Endothelial cell of umbilical vein (primary cell): ENCODE data around the gene PLXNA1. TPM values are rescaled to one million over a fixed set of nuclear protein-coding genes. Genes with fewer than 3 reads are reported as not detected.

Experiments used
- BruUV-seq: library from RNA; stranded (reverse); fragments of 400-500 nt; replicated peaks from 2 replicates; lab custom pipeline; 2021; lab: Mats Ljungman, UMichigan
- CTCF ChIA-PET: fragments of 300-600, 350-600 bp; sonication (Branson Sonifier 250); formaldehyde crosslinking; loops from one replicate; lab custom pipeline; 2021; ENCODE audit warnings: antibody characterized with exemption, inconsistent platforms; lab: Charles Lee
- POLR2A ChIA-PET: fragments of 300-600, 350-600 bp; sonication (Branson Sonifier 250); formaldehyde crosslinking; loops from one replicate; lab custom pipeline; 2021; ENCODE audit warnings: antibody characterized with exemption, inconsistent platforms; lab: Charles Lee
- DNase-seq: peaks from one replicate; pipeline ENCODE4 v3.0.0-alpha.2; 2011; ENCODE audit warnings: low read depth, low spot score
- FAIRE-seq: peaks from 2 replicates; lab custom pipeline; 2011; peaks lifted over from hg19 to GRCh38; lab: Jason Lieb, UNC
- H2AFZ ChIP-seq: 2 replicates; pipeline ENCODE4 v1.6.0; 2012; ENCODE audit warnings: low read depth, low read length, control low read depth, inconsistent platforms
- H3K27ac ChIP-seq: 2 replicates; pipeline ENCODE4 v1.5.1; 2011; ENCODE audit warnings: low read depth, mild to moderate bottlenecking, control low read depth, low read length, moderate library complexity; ENCODE audit not compliant: insufficient read depth
- H3K27me3 ChIP-seq, 2 experiments: 2 replicates each; pipeline versions ENCODE4 v1.6.0 to v1.6.1; 2011; ENCODE audit warnings: low read length in 2 of 2, mixed read lengths in 1 of 2; ENCODE audit not compliant: control insufficient read depth in 2 of 2, insufficient read depth in 2 of 2
- H3K36me3 ChIP-seq, 2 experiments: 2 replicates in 1 of 2; 3 replicates in 1 of 2; pipeline ENCODE4 v1.5.1; 2011; ENCODE audit warnings: low read length in 2 of 2, mild to moderate bottlenecking in 1 of 2, moderate library complexity in 1 of 2; ENCODE audit not compliant: control insufficient read depth in 2 of 2, insufficient read depth in 2 of 2; ENCODE audit errors: extremely low read depth in 1 of 2
- H3K4me1 ChIP-seq: 3 replicates; pipeline ENCODE4 v1.5.1; 2011; ENCODE audit warnings: mild to moderate bottlenecking, low read length; ENCODE audit not compliant: control insufficient read depth, insufficient read depth; ENCODE audit errors: extremely low read depth
- H3K4me2 ChIP-seq: 2 replicates; pipeline ENCODE4 v1.6.1; 2011; ENCODE audit warnings: low read length, control low read depth, mixed read lengths; ENCODE audit not compliant: insufficient read depth
- H3K4me3 ChIP-seq, 3 experiments: fragments of 200-600 bp in 1 of 3; sonication (generic), shearing (Covaris generic) in 1 of 3; replicated peaks in 1 of 3; 2 replicates each; pipeline ENCODE4 v1.5.1; 2011 to 2016; ENCODE audit warnings: control low read depth in 3 of 3, low read length in 3 of 3, mild to moderate bottlenecking in 2 of 3, inconsistent platforms in 1 of 3, low read depth in 1 of 3, moderate library complexity in 1 of 3; ENCODE audit not compliant: insufficient read depth in 1 of 3
- H3K79me2 ChIP-seq: 2 replicates; pipeline ENCODE4 v1.6.0; 2012; ENCODE audit warnings: low read length, inconsistent platforms; ENCODE audit not compliant: control insufficient read depth, insufficient read depth
- H3K9ac ChIP-seq: replicated peaks from 2 replicates; pipeline ENCODE3; 2011; ENCODE audit warnings: low read length, control low read depth; ENCODE audit not compliant: insufficient read depth; ENCODE audit errors: extremely low read depth
- H3K9me1 ChIP-seq: replicated peaks from 3 replicates; pipeline ENCODE4 v1.6.0; 2011; ENCODE audit warnings: mild to moderate bottlenecking, low read length; ENCODE audit not compliant: control insufficient read depth, insufficient read depth; ENCODE audit errors: extremely low read depth
- H3K9me3 ChIP-seq: replicated peaks from 2 replicates; pipeline ENCODE4 v1.5.1; 2012; ENCODE audit warnings: low read length, inconsistent platforms; ENCODE audit not compliant: control insufficient read depth, insufficient read depth
- H4K20me1 ChIP-seq: replicated peaks from 2 replicates; pipeline ENCODE3; 2011; ENCODE audit warnings: mild to moderate bottlenecking, low read length; ENCODE audit not compliant: control insufficient read depth, insufficient read depth; ENCODE audit errors: extremely low read depth
- FOS ChIP-seq: IDR thresholded peaks from 2 replicates; pipeline ENCODE4 v1.6.1; 2011; ENCODE audit warnings: mild to moderate bottlenecking, low read length, moderate library complexity, borderline replicate concordance; ENCODE audit not compliant: insufficient read depth
- GATA2 ChIP-seq: IDR thresholded peaks from 2 replicates; pipeline ENCODE4 v1.7.0; 2011; ENCODE audit warnings: low read depth, mild to moderate bottlenecking, moderate library complexity, mixed read lengths, low read length; ENCODE audit not compliant: insufficient read length, insufficient read depth
- JUN ChIP-seq: IDR thresholded peaks from 2 replicates; pipeline ENCODE4 v1.6.1; 2011; ENCODE audit warnings: borderline replicate concordance, low read depth; ENCODE audit not compliant: insufficient read length, insufficient read depth
- MAX ChIP-seq: IDR thresholded peaks from 2 replicates; pipeline ENCODE4 v1.6.1; 2011; ENCODE audit not compliant: insufficient read depth, insufficient read length
- POLR2AphosphoS5 ChIP-seq: IDR thresholded peaks from 2 replicates; pipeline ENCODE4 v1.6.1; 2012; ENCODE audit warnings: low read depth, mild to moderate bottlenecking, control low read depth, low read length, moderate library complexity; ENCODE audit not compliant: insufficient read depth
- dilution Hi-C: fragments of 300-500 bp; cut with MboI; formaldehyde crosslinking; loops from one replicate; pipeline ENCODE4 v1.15.0; 2019; ENCODE audit warnings: low sequenced_read_pairs; ENCODE audit not compliant: extremely low pct_ligation_motif_present
- intact Hi-C: fragments of 100-400 bp; cut with micrococcal nuclease; formaldehyde crosslinking; loops from one replicate; pipeline ENCODE4 v1.10.0; 2022
- polyA plus RNA-seq, 4 experiments: library from polyadenylated mRNA; depleted of rRNA in 3 of 4; stranded (reverse) in 3 of 4; unstranded in 1 of 4; fragments of >200 nt; gene quantifications; 2 replicates each; pipeline versions ENCODE4 v1.2.1 to v1.2.3, GENCODE V29; 2011 to 2012; ENCODE audit warnings: missing spikeins in 1 of 4
- total RNA-seq: library from RNA; stranded (reverse); gene quantifications from 2 replicates; pipeline ENCODE4 v1.2.3, GENCODE V29; 2021
- TF ChIP-seq, protein P1 (sequence below), 2 donors: IDR thresholded peaks; 1 replicate in 1 of 2; 2 replicates in 1 of 2; pipeline ENCODE4 v1.5.1; 2011; ENCODE audit warnings: low read length in 2 of 2, mild to moderate bottlenecking in 2 of 2, moderate library complexity in 2 of 2, control low read depth in 1 of 2, inconsistent platforms in 1 of 2, low read depth in 1 of 2; ENCODE audit not compliant: insufficient read depth in 1 of 2; ENCODE audit errors: extremely low read depth in 1 of 2

Gene PLXNA1
- total and polyA plus RNA-seq, 2 donors (not counting 3 experiments of a cell fraction or from before 2014, with no cell fraction given) = 14.1 to 18.4 TPM

GRCh38 chr3:126980266-126980811, 2.6 kb upstream of the PLXNA1 start:
- no TSS peak for BruUV-seq
- FAIRE-seq (no peak), DNase-seq (no peak)
- intact Hi-C loops (no loop called here), dilution Hi-C loops (no loop called here)
- no peaks in the 10 kb centered on the region for H4K20me1 ChIP-seq
- H3K9ac ChIP-seq = no peak overlapping the region
- ChIA-PET CTCF (interaction anchor here (2.1 kb wide), 1 partner anchor 22 kb away, joined by 6 read pairs; no protein-coding TSS in a partner anchor), POLR2A (no interaction called here)
- H3K9me1 ChIP-seq = no peaks in the 10 kb centered on the region
- TF ChIP-seq, protein P1, sequence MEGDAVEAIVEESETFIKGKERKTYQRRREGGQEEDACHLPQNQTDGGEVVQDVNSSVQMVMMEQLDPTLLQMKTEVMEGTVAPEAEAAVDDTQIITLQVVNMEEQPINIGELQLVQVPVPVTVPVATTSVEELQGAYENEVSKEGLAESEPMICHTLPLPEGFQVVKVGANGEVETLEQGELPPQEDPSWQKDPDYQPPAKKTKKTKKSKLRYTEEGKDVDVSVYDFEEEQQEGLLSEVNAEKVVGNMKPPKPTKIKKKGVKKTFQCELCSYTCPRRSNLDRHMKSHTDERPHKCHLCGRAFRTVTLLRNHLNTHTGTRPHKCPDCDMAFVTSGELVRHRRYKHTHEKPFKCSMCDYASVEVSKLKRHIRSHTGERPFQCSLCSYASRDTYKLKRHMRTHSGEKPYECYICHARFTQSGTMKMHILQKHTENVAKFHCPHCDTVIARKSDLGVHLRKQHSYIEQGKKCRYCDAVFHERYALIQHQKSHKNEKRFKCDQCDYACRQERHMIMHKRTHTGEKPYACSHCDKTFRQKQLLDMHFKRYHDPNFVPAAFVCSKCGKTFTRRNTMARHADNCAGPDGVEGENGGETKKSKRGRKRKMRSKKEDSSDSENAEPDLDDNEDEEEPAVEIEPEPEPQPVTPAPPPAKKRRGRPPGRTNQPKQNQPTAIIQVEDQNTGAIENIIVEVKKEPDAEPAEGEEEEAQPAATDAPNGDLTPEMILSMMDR (IDR thresholded peaks at IDR 0.05; ENCODE audit: extremely low read depth in 1 of 2, insufficient read depth in 1 of 2, low read depth in 1 of 2, low read length in 2 of 2) = no peak
- TF ChIP-seq MAX (no peak), JUN (no peak), FOS (no peak), GATA2 (no peak), POLR2AphosphoS5 (no peak)
- no peak overlapping the region for H3K4me2 ChIP-seq
- no peaks in the 10 kb centered on the region for H3K79me2 ChIP-seq
- no peaks in the 10 kb centered on the region for H3K9me3 ChIP-seq
- H3K36me3 ChIP-seq = no peaks in the 10 kb centered on the region
- peaks cover 3 to 31% of the 10 kb centered on the region in 2 experiments for H3K27me3 ChIP-seq
- no peak overlapping the region for H2AFZ ChIP-seq
- no peak overlapping the region for H3K27ac ChIP-seq
- peaks cover 13% of the 10 kb centered on the region for H3K4me1 ChIP-seq
- H3K4me3 ChIP-seq = no peak overlapping the region
